Activated T-helper 1 cell treated with Interleukin-2 at 50 U/mL for 16 hours (primary cell): ENCODE measurements around the gene CNEP1R1.
"Not testable (repeated sequence)": the region's sequence is repeated elsewhere in the genome, so short reads cannot be mapped to it uniquely, and the experiment has no call there.

ENCODE experiments used
- DNase-seq: peaks from one replicate; pipeline ENCODE4 v3.0.0-alpha.2; 2020; ENCODE audit warnings: low read depth

The CNEP1R1 gene, protein sequence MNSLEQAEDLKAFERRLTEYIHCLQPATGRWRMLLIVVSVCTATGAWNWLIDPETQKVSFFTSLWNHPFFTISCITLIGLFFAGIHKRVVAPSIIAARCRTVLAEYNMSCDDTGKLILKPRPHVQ

DNA sequence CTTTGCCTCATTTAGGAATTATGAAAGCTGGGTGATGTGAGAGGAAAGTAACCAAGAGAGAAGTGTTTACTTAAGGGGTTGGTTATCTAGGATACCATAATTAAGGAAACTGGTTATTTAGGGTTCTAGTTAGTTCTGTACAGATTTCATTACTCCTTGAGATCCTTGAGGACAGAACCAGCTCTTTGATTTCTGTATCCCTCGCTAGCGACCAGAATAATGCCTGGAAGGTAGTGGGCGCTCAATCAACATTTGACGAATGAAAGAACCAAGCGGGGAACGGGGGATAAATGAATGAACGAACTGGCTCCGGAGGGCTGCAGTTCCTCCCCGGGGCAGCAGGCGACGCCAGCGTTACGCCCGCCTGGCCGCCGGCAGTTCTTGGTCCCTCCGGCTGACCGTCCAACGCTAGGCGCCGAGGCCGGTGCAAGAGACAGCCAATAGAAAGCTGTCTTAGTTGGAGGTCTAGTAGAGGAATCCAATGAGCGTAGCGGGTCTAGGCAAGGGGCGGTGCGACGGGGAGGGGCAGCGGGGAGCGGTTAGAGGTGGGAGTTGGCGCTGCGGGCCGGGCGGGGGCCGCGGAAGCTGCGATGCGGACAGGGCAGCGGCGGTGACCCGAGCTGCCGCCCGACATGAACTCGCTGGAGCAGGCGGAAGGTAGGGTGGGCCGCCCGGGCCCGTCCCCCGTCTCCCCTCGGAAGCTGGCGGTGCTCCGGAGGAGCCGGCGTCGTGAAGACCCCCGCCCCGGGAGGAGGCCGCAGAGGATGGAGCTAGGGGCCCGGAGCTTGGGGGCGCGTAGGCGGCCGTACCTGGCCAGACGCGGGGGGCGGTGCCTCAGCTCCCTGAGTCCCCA is at the start of gene CNEP1R1:
CNEP1R1 (plus strand) TSS at position 542 of the 853 bp plus-strand sequence; CDS start at position 633, 91 bp downstream.
- DNase-seq = peak; percentile 88

DNA sequence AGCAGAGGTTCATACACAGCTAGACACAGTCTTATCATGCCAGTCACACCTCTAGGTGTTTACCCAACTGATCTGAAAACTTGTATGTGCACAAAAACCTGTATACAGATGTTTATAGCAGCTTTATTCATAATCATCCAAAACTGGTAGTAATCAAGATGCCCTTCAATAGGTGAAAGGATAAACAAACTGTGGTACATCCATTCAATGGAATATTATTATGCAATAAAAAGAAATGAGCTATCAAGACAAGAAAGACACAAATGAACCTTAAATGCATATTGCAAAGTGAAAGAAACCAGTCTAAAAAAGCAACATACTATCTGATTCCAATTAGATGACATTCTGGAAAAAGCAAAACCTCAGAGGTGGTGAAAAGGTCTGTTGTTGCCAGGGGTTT is 47.6 kb upstream of the CNEP1R1 start:
- DNase-seq = no peak

DNA sequence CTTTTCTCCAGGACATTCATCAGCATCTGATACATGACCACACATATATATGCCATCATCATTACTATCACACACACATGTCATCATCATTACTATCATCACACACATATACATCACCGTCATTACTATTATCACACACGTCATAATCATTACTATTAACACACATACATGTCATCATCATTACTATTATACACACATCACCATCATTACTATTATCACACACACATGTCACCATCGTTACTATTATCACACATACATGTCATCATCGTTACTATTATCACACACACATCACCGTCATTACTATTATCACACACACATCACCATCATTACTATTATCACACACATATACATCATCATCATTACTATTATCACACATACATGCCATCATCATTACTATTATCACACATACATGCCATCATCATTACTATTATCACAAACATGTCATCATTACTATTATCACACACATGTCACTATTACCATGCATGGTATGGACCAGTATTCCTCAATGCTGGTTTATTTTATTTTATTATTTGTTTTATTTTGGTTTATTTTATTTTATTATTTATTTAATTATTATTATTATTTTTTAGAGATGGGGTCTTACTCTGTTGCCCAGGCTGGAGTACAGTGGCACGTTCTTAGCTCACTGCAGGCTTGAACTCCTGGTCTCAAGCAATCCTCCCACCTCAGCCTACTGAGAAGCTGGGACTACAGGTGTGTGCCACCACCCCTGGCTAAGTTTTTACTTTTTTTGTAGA is 46.3 kb upstream of the CNEP1R1 start:
- DNase-seq = no peak

DNA sequence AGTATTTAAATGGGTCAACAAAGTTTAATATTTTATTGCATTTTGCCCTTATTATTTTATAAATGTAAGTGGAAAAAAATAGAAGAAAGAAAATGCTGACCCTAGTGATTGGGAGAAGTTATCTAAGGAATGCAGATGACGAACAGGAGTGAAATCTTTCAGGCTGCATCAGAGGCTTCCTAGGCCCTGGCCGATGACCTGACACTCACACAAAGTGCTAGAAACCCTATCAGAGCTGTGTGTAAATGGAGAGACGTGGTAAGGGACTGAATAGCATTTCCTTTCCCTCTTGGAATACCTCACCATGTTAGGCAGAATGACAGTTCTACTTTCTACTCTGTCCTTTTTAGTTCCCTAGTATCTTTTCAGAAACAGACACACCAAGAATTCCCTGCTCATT is 44.9 kb upstream of the CNEP1R1 start:
- no peak for DNase-seq

DNA sequence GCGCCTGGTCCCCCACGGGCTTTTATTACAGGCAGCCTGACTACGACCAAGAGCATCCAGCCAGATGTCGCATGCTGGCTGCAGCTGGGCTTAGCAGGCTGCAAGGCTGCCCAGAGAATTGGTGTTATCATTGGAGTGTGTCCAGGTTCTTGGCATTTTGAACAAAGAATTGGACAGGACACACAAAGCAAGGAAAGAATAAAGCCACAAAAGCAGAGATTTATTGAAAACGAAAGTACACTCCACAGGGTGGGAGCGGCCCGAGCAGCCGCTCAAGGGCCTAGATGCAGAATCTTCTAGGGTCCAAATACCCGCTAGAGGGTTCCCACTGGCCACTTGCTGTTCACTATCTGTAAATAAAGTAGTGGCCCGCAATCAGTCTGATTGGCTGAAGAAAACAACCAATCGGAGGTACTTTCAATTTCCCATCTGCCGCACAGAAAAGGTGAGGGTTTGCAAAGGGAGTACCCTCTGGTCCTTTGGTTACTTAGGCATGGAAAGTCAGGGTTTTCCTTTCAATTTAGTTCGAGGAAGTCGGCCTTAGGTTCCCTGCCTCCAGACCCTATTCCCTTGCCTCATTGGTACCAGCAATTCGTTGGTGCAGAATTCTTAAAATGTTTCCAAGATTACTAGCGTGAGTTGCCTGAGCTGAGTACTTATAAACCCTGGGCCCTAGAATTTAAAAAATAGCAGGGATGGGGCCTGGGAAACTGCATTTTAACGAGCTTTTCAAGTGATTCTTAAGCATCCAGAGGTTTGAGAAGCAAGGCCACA is 38.5 kb upstream of the CNEP1R1 start:
- no peak for DNase-seq

DNA sequence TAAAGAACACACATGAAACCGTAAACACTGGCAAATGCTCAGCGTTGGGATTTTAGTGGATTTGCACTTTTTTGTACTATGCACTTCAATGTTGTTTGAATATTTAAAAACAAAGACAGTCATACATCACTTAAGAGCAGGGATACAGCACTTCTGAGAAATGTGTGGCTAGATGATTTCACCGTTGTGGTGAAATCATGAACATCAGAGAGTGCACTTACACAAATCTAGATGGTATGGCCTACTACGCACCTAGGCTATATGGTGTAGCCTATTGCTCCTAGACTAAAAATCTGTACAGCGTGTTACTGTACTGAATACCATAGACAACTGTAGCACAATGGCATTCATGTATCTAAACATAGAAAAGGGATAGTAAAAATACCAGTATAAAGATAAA is 37.6 kb upstream of the CNEP1R1 start:
- DNase-seq = no peak

DNA sequence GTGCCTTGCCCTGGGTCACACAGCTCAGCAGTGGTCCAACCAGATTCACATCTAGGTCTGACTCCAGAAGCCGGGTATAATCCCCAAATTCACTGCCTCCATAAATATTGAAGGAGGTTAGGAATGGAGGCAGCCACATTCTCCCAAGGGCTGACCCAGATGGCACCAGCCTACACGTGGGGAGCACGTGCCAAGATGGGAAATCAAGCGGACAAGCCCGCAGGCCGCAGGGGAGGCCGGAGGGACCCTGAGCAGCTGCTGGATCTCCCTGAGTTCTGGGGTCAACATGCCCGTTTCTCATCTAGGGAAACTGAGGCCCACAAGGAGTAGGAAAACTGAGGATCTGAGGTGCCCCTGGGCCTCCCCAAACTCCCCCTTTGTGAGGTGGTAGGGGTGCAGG is 32.2 kb upstream of the CNEP1R1 start:
- no peak for DNase-seq

DNA sequence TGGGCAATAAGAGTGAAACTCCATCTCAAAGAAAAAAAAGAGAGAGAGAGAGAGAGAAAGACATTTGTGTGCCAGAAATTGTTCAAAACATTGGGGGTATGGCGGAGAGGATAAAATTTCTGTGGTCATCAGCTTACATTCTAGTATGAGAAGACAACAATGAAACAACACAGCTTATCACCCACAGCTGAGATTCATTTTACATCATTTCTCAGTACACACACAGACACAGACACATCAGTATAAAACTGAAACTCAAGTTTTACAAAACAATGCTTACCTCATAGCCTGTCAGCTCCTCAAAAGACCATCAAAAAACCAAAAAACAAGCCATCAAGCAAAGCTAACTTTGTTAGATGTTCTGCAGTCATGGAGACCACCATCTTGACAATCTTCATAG is 31.4 kb upstream of the CNEP1R1 start:
- DNase-seq = no peak

DNA sequence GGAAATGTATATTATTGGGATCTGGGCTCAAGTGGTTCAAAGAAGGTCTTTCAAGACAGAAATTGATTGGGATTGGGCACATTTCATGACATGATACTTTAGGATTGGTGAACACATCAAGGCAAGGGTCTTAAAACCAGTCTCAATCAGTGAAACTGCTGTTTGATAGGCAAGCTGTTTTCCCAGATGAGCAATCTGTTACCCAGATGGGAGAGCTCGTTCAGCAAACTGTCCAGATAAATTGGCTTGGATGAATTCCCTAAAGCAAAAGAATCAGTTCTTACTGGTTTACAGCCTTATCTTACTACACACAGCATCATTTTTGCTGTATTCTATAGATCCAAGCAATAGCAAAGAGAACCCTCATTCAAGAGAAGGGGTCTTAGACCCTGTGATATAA is 31.0 kb upstream of the CNEP1R1 start:
- DNase-seq = no peak

DNA sequence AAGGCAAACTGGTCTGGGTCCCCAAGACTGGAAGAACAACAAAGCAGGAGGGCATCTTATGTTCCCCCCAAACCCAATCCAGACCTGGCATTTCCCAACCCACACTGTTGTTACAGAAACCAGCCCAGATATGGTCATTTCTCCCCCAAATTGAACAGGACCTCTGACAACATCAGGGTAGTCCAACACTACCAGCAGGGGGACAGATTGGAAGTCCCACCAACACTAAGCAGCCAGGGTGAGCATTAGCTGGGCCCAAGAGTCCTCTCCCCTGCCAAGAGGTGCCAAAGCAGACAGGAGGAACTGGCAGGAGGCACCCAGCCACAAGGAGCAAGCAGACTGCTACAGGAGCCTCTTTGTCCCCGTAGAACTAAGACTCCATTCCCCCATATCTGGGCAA is 29.3 kb upstream of the CNEP1R1 start:
- DNase-seq = no peak

DNA sequence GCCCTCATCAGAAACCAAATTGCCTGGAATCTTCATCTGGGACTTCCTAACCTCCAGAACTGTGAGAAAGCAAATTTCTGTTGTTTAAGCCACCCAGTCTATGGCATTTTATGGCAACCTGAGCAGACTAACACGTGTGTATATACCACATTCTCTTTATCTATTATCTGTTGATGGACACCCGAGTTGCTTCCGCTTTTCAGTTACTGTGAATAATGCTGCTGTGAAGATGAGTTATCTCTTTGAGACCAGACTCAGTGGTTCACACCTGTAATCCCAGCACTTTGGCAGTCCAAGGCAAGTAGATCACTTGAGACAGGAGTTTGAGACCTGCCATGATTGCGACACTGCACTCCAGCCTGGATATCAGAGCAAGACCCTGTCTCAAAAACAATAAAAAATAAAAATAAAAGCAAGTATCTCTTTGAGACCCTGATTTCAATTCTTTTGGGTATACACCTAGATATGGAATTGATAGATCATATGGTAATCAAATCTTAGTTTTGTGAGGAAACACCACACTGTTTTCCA is 27.2 kb upstream of the CNEP1R1 start:
- no peak for DNase-seq

DNA sequence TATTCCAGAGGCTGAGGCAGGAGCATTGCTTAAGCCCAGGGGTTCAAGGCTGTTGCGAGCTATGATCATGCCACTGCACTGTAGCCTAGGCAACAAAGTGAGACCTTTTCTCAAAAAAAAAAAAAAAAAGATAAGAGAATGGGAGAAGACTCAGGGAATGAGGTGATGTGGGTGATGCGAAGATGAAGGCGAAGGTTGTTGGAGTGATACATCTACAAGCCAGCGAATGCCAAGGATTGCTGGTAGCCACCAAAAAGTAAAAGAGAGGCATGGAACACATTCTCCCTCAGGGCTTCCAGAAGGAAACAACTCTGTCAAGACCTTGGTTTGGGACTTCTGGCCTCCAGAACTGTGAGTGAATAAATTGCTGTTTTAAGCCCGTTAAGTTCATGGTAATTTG is 26.0 kb upstream of the CNEP1R1 start:
- DNase-seq = no peak

DNA sequence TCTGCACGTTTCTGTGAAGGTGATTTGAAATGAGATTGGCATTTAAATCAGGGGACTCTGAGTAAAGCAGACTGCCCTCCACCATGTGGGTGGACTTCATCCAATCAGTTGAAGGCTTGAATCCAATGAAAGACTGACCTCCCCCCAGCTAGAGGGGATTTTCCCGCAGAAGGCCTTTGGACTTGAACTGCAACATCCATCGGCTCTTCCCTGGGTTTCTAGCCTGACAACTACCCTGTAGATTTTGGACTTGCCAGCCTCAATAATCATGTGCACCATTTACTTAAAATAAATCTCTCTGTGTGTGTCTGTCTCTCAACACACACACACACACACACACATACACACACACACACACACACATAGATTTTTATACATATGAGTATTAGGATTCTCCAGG is 23.9 kb upstream of the CNEP1R1 start:
- no peak for DNase-seq

DNA sequence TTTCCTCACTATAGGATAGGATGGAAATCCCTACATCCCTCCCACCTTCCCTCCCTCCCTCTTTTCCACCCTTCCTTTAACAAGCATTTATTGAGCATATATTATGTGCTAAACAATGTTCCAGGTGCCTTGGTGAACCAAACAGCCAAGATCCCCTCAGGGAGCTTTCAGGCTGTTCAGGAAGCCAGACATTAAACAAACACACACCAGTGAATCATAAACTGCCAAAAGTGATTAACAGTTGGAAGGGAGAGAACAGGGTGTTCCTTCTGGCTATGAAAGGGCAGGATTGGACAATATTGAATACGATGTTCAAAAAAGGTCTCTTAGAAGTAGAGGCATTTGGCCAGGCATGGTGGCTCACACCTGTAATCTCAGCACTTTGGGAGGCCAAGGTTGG is 22.8 kb upstream of the CNEP1R1 start:
- no peak for DNase-seq

DNA sequence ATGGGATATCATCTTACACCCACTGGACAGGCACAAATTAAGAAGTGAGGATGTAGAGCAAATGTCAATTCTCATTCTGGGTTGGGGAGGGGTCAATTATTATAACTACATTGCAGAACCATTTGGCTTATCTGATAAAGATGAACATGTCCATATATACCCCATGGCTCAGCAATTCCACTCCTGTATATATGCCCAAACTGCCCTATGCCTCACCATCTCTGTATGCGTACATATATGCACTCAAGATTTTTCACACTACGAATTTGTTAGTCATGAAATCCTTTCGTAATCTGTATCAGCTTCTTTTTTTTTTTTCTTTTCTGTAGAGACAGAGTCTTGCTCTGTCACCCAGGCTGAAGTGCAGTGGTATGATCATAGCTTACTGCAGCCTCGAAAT is 20.8 kb upstream of the CNEP1R1 start:
- DNase-seq = no peak

DNA sequence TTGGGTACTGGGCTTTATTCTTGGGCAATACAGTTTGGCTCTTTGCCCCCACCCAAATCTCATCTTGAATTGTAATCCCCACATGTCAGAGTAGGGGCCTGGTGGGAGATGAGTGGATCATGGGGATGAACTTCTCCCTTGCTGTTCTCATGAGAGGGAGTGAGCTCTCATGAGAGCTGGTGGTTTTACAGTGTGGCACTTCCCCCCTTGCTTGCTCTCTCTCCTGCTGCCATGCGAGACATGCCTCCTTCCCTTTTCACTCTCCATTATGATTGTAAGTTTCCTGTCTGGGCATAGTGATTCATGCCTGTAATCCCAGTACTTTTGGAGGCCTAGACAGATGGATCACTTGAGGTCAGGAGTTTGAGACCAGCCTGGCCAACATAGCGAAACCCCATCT is 18.1 kb upstream of the CNEP1R1 start:
- no peak for DNase-seq

DNA sequence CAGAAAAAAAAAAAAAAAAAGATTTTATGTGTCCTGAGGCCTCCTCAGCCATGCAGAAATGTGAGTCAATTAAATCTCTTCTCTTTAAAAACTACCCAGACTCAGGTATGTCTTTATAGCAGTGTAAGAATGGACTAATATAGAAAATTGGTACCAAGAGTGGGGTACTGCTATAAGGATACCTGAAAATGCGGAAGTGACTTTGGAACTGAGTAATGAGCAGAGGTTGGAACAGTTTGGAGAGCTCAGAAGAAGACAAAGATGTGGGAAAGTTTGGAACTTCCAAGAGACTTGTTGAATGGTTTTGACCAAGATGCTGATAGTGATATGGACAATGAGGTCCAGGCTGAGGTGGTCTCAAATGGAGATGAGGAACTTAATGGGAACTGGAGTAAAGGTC is 17.3 kb upstream of the CNEP1R1 start:
- DNase-seq = no peak

DNA sequence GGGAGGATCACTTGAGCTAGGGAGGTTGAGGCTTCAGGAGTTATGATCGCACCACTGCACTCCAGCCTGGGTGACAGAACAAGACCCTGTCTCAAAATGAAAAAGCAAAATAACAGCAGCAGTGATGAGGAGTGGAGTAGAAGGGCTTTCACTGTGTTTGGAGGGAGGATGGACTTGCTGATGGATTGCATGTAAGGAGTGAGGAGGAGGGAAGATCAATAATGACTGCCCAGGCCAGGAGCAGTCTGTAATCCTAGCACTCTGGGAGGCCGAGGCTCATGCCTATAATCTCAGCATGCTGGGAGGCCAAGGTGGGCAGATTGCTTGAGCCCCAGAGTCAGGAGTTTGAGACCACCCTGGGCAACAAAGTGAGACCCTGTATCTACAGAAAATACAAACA is 14.8 kb upstream of the CNEP1R1 start:
- DNase-seq = no peak

DNA sequence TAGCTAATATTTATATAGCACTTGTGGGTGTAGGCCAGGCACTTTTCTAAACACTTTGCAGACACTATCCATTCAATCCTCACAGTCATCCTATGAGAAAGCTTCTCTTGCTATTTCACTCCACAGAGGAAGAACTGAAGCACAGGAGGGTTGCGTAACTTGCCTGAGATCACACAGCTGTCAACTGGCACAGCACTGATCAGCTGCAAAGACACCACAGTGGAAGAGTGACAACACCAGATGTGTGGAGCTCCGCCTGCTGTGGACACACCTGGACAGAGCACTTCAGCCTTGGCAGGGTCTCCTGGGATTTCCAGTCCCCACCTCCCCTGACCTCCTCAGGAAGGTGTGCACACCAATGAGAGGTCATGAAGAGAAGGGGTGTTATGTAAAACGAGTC is 13.3 kb upstream of the CNEP1R1 start:
- no peak for DNase-seq

DNA sequence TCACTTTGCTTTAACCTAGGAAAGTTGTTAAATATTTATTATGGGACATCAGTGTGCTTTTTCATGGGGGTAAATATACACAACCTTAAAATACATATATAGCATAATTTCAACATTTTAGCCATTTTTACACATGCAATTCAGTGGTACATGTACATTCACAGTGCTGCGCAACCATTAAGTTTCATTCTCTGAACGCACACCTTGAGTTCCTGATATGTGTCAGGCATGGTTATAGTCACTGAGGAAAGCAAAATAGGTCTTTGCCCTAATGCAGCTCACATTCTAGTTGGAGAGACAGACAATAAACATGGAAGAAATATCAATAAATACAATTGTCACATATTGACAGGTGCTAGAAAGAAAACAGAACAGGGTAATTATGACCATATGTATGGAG is 12.8 kb upstream of the CNEP1R1 start:
- no peak for DNase-seq

DNA sequence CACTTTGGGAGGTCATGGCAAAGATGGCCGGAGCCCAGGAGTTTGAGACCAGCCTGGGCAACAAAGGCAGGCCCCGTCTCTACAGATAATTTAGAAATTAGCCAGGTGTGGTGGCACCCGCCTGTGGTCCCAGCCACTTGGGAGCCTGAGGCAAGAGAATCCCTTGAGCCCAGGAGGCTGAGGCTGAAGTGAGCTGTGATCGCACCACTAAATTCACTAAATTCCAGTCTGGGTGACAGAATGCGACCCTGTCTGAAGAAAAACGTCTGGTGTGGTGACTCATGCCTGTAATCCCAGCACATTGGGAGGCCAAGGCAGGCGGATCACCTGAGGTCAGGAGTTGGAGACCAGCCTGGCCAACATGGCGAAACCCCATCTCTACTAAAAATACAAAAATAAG is 10.8 kb upstream of the CNEP1R1 start:
- not testable (repeated sequence) for DNase-seq

DNA sequence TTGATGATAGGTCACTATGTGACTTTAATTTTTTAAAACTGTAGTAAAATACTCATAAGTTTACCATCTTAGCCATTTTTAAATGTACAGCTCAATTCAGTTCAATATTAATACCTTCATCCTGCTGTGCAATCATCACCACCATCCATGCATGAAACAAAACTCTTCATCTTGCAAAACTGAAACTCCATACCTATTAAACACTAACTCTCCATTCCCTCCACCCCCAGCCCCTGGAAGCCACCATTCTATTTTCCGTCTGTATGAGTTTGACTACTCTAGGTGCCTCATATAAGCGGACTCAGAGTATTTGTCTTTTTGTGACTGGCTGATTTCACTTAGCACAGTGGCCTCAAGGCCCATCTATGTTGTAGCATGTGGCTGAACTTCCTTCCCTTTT is 9.4 kb upstream of the CNEP1R1 start:
- DNase-seq = no peak
